WERI-Rb-1 (cell line): Measurements from ENCODE around the gene MRPL55.

Source experiments
- DNase-seq: peaks from one replicate; pipeline ENCODE4 v3.0.0-alpha.2; 2020
- H3K27ac ChIP-seq: fragments of 250-450 bp; sonication (Bioruptor Pico); 2 replicates; pipeline ENCODE4 v1.5.1; 2020; ENCODE audit warnings: mild to moderate bottlenecking, moderate library complexity
- H3K27me3 ChIP-seq: fragments of 250-450 bp; sonication (Bioruptor Pico); 2 replicates; pipeline ENCODE4 v1.5.1; 2021; ENCODE audit warnings: mild to moderate bottlenecking, low read depth, moderate library complexity; ENCODE audit not compliant: insufficient read depth, severe bottlenecking
- H3K36me3 ChIP-seq: fragments of 250-450 bp; sonication (Bioruptor Pico); 2 replicates; pipeline ENCODE4 v1.5.1; 2020; ENCODE audit warnings: mild to moderate bottlenecking, moderate library complexity
- H3K4me3 ChIP-seq: 2 replicates; pipeline ENCODE4 v1.5.1; 2011; ENCODE audit warnings: low read depth, mild to moderate bottlenecking, control low read depth, low read length
- H3K9me3 ChIP-seq: fragments of 250-450 bp; sonication (Bioruptor Pico); 2 replicates; pipeline ENCODE4 v1.5.1; 2021; ENCODE audit warnings: mild to moderate bottlenecking, moderate library complexity; ENCODE audit not compliant: severe bottlenecking
- TF ChIP-seq, protein P1 (sequence below): IDR thresholded peaks from 2 replicates; pipeline ENCODE4 v1.5.1; 2011; ENCODE audit warnings: low read depth, mild to moderate bottlenecking, control low read depth, inconsistent platforms, low read length

MRPL55 gene

DNA sequence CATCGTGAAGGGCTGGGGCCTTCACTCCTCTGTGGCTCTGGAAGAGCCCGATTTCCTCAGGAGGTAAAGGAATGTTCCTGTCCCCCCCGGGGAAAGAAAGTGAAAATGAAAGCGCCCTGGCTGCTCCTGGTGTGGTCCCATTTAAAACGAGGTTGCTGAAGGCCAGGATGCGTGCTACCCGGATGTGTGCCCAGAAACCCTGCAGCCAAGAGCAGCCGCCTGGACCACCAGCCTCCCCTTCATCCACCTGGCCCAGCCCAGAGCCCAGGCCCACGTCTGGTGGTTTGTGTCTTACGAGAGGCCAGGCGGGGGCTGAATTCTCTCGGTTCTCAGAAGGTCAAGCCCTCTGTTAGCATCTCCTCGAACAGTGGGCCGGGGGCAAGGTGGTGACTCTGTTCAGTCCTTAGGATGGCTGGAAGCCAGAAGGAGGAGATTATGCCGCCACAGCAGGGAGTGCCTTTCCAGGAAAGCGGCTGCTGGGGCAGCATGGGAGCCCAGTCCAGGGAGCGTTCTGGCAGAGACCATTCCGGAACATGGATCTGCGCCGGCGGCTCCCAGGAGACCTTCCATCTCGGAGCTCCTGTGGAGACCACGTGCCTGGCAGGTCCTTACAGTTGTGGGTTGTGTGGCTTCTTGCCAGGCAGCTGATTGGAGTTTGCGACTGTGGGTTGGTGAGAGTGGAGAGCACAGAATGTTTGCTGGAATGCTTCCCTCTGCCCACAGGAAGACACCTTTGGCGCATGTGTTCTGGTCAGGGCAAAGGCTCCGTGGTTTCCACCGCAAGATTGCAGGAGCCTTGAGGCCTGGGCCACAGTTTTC, 32.3 kb upstream of the MRPL55 start:
- no peak for DNase-seq

DNA sequence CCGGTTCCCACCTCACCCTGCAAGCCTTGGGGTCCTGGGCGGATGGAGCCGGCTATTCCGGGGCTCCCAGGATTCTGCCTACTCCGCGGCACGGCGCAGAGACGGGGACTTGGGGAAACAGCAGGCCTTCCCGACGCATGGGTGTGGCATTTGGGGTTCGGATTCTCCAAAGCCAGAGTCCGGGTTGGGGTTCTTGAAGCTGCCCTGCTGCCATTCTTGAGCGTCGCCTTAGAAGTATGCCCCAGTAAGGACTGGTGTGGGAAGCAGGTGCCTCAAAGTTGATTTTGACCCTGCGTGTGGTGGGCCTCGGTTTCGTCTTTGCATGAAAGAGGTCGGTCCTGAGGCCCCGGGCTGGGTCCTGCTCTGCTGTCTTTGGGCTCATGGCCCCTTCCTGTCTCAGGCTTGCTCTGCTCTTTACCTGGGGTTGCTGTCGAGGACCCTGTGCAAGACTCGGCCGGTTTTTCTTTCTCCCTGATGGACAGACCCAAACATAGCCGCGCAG, 31.7 kb upstream of the MRPL55 start:
- no peaks in the 10 kb centered on the region for H3K27me3 ChIP-seq
- DNase-seq: no peak
- TF ChIP-seq, protein P1, sequence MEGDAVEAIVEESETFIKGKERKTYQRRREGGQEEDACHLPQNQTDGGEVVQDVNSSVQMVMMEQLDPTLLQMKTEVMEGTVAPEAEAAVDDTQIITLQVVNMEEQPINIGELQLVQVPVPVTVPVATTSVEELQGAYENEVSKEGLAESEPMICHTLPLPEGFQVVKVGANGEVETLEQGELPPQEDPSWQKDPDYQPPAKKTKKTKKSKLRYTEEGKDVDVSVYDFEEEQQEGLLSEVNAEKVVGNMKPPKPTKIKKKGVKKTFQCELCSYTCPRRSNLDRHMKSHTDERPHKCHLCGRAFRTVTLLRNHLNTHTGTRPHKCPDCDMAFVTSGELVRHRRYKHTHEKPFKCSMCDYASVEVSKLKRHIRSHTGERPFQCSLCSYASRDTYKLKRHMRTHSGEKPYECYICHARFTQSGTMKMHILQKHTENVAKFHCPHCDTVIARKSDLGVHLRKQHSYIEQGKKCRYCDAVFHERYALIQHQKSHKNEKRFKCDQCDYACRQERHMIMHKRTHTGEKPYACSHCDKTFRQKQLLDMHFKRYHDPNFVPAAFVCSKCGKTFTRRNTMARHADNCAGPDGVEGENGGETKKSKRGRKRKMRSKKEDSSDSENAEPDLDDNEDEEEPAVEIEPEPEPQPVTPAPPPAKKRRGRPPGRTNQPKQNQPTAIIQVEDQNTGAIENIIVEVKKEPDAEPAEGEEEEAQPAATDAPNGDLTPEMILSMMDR: no peak
- H3K27ac ChIP-seq: peak overlapping the region; percentile 79
- peaks cover 4% of the 10 kb centered on the region for H3K36me3 ChIP-seq
- H3K9me3 ChIP-seq: no peaks in the 10 kb centered on the region
- peak overlapping the region; percentile 80 for H3K4me3 ChIP-seq

More for the DNA sequence above, 32.3 kb upstream of the MRPL55 start:
- H3K36me3 ChIP-seq: peaks cover 4% of the 10 kb centered on the region
- no peaks in the 10 kb centered on the region for H3K27me3 ChIP-seq
- H3K9me3 ChIP-seq: no peaks in the 10 kb centered on the region
- TF ChIP-seq, protein P1: no peak
- H3K27ac ChIP-seq: 0 out of 2 replicates have a peak overlapping the region, but pooled peaks have one; percentile 31
- peak overlapping the region; percentile 80 for H3K4me3 ChIP-seq

DNA sequence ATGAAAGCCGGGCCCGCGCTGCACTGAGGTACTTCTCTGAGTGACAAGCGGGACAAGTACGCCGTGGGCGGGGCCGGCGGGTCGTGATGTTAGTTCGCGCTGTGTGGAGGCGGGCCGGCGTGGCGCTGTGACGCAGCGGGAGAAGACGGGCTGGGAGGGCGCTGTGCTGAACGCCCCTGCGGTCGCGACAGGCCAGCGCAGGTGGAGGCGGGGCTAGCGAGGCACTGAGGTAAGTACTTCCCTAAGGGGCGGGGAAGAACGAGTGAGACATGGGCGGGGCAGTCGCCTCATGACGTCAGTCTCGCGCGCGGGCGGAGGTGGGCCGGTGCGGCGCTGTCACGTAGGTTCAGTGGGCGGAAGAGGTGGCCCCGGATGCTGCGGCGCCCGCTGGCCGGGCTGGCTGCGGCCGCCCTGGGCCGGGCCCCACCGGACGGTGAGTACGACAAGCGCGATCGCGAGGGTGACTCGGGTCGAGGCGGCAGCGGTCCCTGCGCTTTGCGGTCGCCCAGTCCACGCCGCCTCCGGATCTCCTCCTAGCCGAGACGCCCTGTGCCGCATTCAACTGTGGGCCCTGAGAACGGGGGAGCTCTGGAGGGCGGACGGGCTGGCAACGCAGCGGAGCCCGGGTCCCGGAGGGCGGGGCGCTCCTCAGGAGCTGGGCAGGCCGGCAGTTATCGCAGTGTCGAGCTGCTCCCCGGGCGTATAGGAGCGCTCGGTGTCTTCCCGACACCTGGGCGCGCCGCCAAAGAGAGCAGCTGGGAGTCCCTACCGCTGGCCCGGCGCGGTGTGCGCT, 31.0 kb upstream of the MRPL55 start, which contains the start of gene GUK1:
GUK1 (plus strand) TSS at position 349 of the 793 bp plus-strand sequence; CDS start at position 373, 24 bp downstream.
- H3K27ac ChIP-seq: peak within 1 kb of the TSS; percentile 79
- peak; percentile 98 for DNase-seq
- H3K36me3 ChIP-seq: peaks cover 4% of the 10 kb centered on the region
- TF ChIP-seq, protein P1: no peak
- no peaks in the 10 kb centered on the region for H3K9me3 ChIP-seq
- H3K4me3 ChIP-seq: peak within 1 kb of the TSS; percentile 80
- no peaks in the 10 kb centered on the region for H3K27me3 ChIP-seq

DNA sequence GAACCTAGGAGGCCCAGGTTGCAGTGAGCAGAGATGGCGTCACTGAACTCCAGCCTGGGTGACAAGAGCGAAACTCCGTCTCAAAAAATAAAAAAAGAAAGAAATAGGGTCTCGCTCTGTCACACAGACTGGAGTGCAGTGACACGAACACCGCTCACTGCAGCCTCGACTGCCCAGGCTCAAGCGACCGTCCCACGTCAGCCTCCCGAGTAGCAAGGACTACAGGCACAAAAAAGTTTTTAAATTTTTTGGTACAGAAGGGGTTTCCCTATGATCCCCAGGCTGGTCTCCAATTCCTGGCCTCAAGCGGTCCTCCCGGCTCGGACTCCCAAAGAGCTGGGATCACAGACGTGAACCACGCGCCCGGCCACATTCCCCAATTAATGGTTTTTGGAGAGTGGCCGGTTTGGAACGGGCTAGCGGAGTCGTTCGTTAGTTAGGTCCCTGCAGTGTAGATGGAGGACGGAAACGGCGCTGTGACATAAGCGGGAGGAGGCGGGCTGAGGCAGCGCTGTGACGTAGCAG, 30.4 kb upstream of the MRPL55 start:
- H3K27me3 ChIP-seq: no peaks in the 10 kb centered on the region
- TF ChIP-seq, protein P1: no peak
- no peak for DNase-seq
- no peaks in the 10 kb centered on the region for H3K9me3 ChIP-seq
- peak overlapping the region; percentile 56 for H3K4me3 ChIP-seq
- peak overlapping the region; percentile 48 for H3K27ac ChIP-seq
- H3K36me3 ChIP-seq: peaks cover 4% of the 10 kb centered on the region

DNA sequence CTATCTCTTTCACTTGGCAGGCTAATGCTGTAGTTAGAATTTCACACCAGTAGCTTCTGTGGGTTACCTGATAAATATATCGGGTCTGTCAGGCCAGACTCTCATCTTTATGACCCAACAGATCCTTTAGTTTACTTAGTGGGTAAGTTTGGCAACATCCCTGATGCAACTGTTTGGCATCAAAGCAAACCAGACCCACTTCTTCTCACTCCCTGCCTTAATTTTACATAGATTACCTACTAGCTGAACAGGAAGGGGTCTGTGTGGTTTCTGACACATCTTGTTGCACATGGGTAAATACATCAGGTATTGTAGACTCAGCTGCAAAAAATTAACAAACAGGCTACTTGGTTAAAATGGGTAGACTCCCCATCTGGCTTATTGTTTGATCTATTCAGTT, 27.8 kb upstream of the MRPL55 start:
- Histone ChIP-seq H3K36me3 (peaks cover 3% of the 10 kb centered on the region), H3K4me3 (no peak overlapping the region), H3K9me3 (no peaks in the 10 kb centered on the region), H3K27ac (no peak overlapping the region), H3K27me3 (no peaks in the 10 kb centered on the region)
- no peak for DNase-seq
- TF ChIP-seq, protein P1: no peak
